Mesenchymal stem cell (in vitro differentiated cells and primary cell): ENCODE measurements around the gene TRMT10B.

Source experiments
- DNase-seq: peaks from one replicate; pipeline ENCODE4 v3.0.0-alpha.2; 2013
- H2AFZ ChIP-seq: one replicate; pipeline ENCODE4 v1.6.1; 2013; ENCODE audit warnings: low read depth, mild to moderate bottlenecking, control low read depth, inconsistent platforms, low read length, moderate library complexity
- H2AK5ac ChIP-seq: 2 replicates; pipeline ENCODE4 v1.6.1; 2013; ENCODE audit warnings: low read length, moderate library complexity, mild to moderate bottlenecking, inconsistent platforms; ENCODE audit not compliant: severe bottlenecking
- H2BK120ac ChIP-seq: one replicate; pipeline ENCODE4 v1.6.1; 2013; ENCODE audit warnings: low read depth, mild to moderate bottlenecking, inconsistent platforms, low read length, moderate library complexity
- H2BK12ac ChIP-seq, 2 experiments: one replicate each; pipeline ENCODE4 v1.6.1; 2013; ENCODE audit warnings: inconsistent platforms in 2 of 2, low read length in 2 of 2, mild to moderate bottlenecking in 2 of 2, moderate library complexity in 2 of 2, control low read depth in 1 of 2
- H2BK15ac ChIP-seq: one replicate; pipeline ENCODE4 v1.6.1; 2013; ENCODE audit warnings: mild to moderate bottlenecking, low read depth, inconsistent platforms; ENCODE audit not compliant: poor library complexity, severe bottlenecking
- H2BK5ac ChIP-seq: 2 replicates; pipeline ENCODE4 v1.6.1; 2013; ENCODE audit warnings: low read depth, mild to moderate bottlenecking, low read length, control low read depth, inconsistent platforms; ENCODE audit not compliant: poor library complexity, severe bottlenecking
- H3K14ac ChIP-seq, 2 experiments: one replicate each; pipeline ENCODE4 v1.6.1; 2013; ENCODE audit warnings: inconsistent platforms in 2 of 2, low read length in 2 of 2, control low read depth in 1 of 2, mild to moderate bottlenecking in 1 of 2, moderate library complexity in 1 of 2
- H3K18ac ChIP-seq, 2 experiments: one replicate each; pipeline ENCODE4 v1.6.1; 2013; ENCODE audit warnings: inconsistent platforms in 2 of 2, low read length in 2 of 2, control low read depth in 1 of 2, low read depth in 1 of 2, mild to moderate bottlenecking in 1 of 2
- H3K23ac ChIP-seq, 2 experiments: one replicate each; pipeline ENCODE4 v1.6.1; 2013; ENCODE audit warnings: inconsistent platforms in 2 of 2, low read length in 2 of 2, mild to moderate bottlenecking in 2 of 2, moderate library complexity in 2 of 2, control low read depth in 1 of 2
- H3K27ac ChIP-seq: 2 replicates; pipeline ENCODE4 v1.5.1; 2013; ENCODE audit warnings: mild to moderate bottlenecking, moderate library complexity, low read length, control low read depth, inconsistent platforms; ENCODE audit not compliant: poor library complexity, severe bottlenecking
- H3K27me3 ChIP-seq, 2 experiments: 2 replicates each; pipeline versions ENCODE4 v1.6.1 to v1.7.0; 2013; ENCODE audit warnings: low read length in 2 of 2, mild to moderate bottlenecking in 2 of 2, moderate library complexity in 2 of 2, control low read depth in 1 of 2, inconsistent platforms in 1 of 2; ENCODE audit not compliant: control insufficient read depth in 1 of 2, insufficient read depth in 1 of 2
- H3K36me3 ChIP-seq, 2 experiments: 2 replicates each; pipeline versions ENCODE4 v1.6.1 to v1.7.0; 2013; ENCODE audit warnings: low read length in 2 of 2, control low read depth in 1 of 2, inconsistent platforms in 1 of 2, low read depth in 1 of 2, mild to moderate bottlenecking in 1 of 2; ENCODE audit not compliant: insufficient read depth in 2 of 2, control insufficient read depth in 1 of 2
- H3K4ac ChIP-seq, 2 experiments: one replicate each; pipeline ENCODE4 v1.6.1; 2013; ENCODE audit warnings: inconsistent platforms in 2 of 2, low read length in 2 of 2, mild to moderate bottlenecking in 2 of 2, moderate library complexity in 2 of 2, control low read depth in 1 of 2, low read depth in 1 of 2
- H3K4me1 ChIP-seq: 2 replicates; pipeline ENCODE4 v1.6.1; 2013; ENCODE audit warnings: low read depth, low read length, control low read depth; ENCODE audit not compliant: control insufficient read depth, insufficient read depth
- H3K4me2 ChIP-seq: 2 replicates; pipeline ENCODE4 v1.6.1; 2013; ENCODE audit warnings: low read length, mild to moderate bottlenecking, inconsistent platforms; ENCODE audit not compliant: poor library complexity, severe bottlenecking
- H3K4me3 ChIP-seq, 2 experiments: 2 replicates each; pipeline versions ENCODE4 v1.5.1 to v1.7.0; 2013; ENCODE audit warnings: low read length in 2 of 2, mild to moderate bottlenecking in 2 of 2, control low read depth in 1 of 2, low read depth in 1 of 2; ENCODE audit not compliant: insufficient read depth in 1 of 2
- H3K79me1 ChIP-seq: replicated peaks from 2 replicates; pipeline ENCODE4 v1.6.1; 2013; ENCODE audit warnings: mild to moderate bottlenecking, control low read depth, low read length, inconsistent platforms; ENCODE audit not compliant: poor library complexity, severe bottlenecking
- H3K9ac ChIP-seq: 2 replicates; pipeline ENCODE4 v1.7.0; 2013; ENCODE audit warnings: mild to moderate bottlenecking, low read length, moderate library complexity
- H3K9me3 ChIP-seq: 2 replicates; pipeline ENCODE4 v1.7.0; 2013; ENCODE audit warnings: mild to moderate bottlenecking, low read length; ENCODE audit not compliant: control insufficient read depth
- H4K8ac ChIP-seq: one replicate; pipeline ENCODE4 v1.6.1; 2013; ENCODE audit warnings: inconsistent platforms, mild to moderate bottlenecking, low read length, moderate library complexity
- H4K91ac ChIP-seq: one replicate; pipeline ENCODE4 v1.6.1; 2013; ENCODE audit warnings: mild to moderate bottlenecking, low read length, inconsistent platforms
- WGBS: methylation state at CpG from one replicate; pipeline ENCODE4 v1.1.7; 2013; ENCODE audit warnings: mixed read lengths; 5-methylcytosine and 5-hydroxymethylcytosine counted together

The TRMT10B gene

DNA sequence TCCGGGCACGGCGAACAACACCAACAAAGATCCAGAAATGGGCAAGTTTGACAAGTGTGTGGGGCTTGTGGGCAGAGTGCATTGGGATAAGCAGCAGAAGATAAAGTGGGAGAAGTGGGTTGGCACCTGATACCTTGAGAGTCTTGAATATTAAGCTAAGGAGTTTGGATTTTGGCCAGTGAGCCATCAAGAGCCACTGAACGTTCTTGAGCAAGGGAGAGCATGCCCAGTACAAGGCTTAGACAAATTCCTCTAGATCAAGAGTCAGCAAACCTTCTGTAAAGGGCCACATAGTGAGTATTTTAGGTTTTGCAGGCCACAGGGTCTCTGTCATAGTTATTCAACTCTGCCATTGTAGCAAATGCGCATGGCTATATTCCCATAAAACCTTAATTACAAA, 26.6 kb upstream of the TRMT10B start:
- Histone ChIP-seq H3K4me1 (no peaks in the 10 kb centered on the region), H3K79me1 (no peaks in the 10 kb centered on the region), H4K91ac (no peak overlapping the region), H3K9ac (no peak overlapping the region), H3K14ac (no peak overlapping the region), H3K27me3 (peaks cover 6 to 61% of the 10 kb centered on the region in 2 experiments), H2BK12ac (no peak overlapping the region), H3K36me3 (peaks cover 0 to 21% of the 10 kb centered on the region in 2 experiments), H2AFZ (no peak overlapping the region), H2BK5ac (no peak overlapping the region), H2BK15ac (no peak overlapping the region), H3K4ac (no peak overlapping the region), H2BK120ac (no peak overlapping the region), H3K4me3 (no peak overlapping the region), H3K23ac (no peak overlapping the region), H3K9me3 (no peaks in the 10 kb centered on the region), H2AK5ac (no peak overlapping the region), H3K27ac (no peak overlapping the region), H4K8ac (no peak overlapping the region), H3K4me2 (no peak overlapping the region), H3K18ac (no peak overlapping the region)
- WGBS = 94% methylated on average over 4 of the region's 5 CpGs
- no peak for DNase-seq

DNA sequence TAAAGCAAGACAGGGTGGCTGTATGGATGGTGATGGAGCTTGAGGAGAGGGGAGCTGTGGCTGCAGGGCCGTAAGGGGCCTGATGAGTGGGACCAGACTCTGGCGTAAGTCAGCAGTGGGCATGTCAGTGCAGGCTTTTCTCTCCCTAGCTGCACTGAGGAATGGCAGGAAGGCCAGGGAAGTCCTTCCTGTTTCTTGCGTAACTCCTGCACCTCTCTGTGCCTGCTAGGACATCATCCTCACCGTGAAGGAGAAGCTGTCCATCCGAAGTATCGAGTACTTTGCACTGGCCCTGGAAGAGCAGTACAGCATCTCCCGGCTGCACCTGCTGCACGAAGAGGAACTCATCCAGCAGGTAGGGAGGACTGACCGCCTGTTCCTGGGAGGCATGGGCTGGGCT, 24.1 kb upstream of the TRMT10B start:
- H4K91ac ChIP-seq = no peak overlapping the region
- no peak overlapping the region for H3K4me3 ChIP-seq
- H3K27me3 ChIP-seq = peaks cover 20 to 70% of the 10 kb centered on the region in 2 experiments
- H2AK5ac ChIP-seq = no peak overlapping the region
- no peak overlapping the region for H3K14ac ChIP-seq
- no peak overlapping the region for H2BK5ac ChIP-seq
- no peak overlapping the region for H4K8ac ChIP-seq
- DNase-seq = no peak
- no peak overlapping the region for H3K4ac ChIP-seq
- H2BK120ac ChIP-seq = no peak overlapping the region
- H3K36me3 ChIP-seq = peaks cover 0 to 43% of the 10 kb centered on the region in 2 experiments
- H3K9me3 ChIP-seq = no peaks in the 10 kb centered on the region
- no peak overlapping the region for H3K9ac ChIP-seq
- no peak overlapping the region for H3K4me2 ChIP-seq
- no peak overlapping the region for H3K23ac ChIP-seq
- no peaks in the 10 kb centered on the region for H3K79me1 ChIP-seq
- no peak overlapping the region for H3K27ac ChIP-seq
- WGBS = 88% methylated on average over 9 of the region's 9 CpGs
- no peak overlapping the region for H2BK15ac ChIP-seq
- no peak overlapping the region for H2AFZ ChIP-seq
- H3K4me1 ChIP-seq = no peaks in the 10 kb centered on the region
- H2BK12ac ChIP-seq = no peak overlapping the region
- H3K18ac ChIP-seq = no peak overlapping the region

DNA sequence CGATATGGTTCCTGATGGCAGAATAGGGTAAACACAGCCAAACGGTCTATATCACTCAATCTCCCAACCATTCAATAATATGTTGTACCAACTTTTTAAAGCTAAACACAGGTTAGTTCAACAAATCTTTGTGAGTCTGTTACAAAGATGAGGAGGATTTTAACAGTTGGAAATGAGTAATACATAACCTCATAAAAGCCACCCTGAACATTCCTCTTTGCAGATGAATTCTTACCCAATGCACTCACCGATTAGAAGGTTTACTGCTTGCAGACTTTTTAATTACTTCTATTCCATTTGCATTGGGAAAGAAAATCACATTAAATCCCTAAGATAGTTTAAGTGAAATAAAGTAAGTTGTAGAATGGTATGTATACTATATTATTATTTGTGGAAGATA, 23.3 kb upstream of the TRMT10B start:
- H3K4me2 ChIP-seq = no peak overlapping the region
- H4K91ac ChIP-seq = no peak overlapping the region
- no peak overlapping the region for H3K23ac ChIP-seq
- no peak overlapping the region for H4K8ac ChIP-seq
- H3K9ac ChIP-seq = no peak overlapping the region
- no peak overlapping the region for H3K14ac ChIP-seq
- no peak overlapping the region for H2AK5ac ChIP-seq
- H3K36me3 ChIP-seq = peaks cover 0 to 35% of the 10 kb centered on the region in 2 experiments
- no peak overlapping the region for H3K4ac ChIP-seq
- no peak overlapping the region for H2AFZ ChIP-seq
- H3K9me3 ChIP-seq = no peaks in the 10 kb centered on the region
- H2BK15ac ChIP-seq = no peak overlapping the region
- no peak overlapping the region for H2BK5ac ChIP-seq
- no peak overlapping the region for H2BK12ac ChIP-seq
- H3K18ac ChIP-seq = no peak overlapping the region
- peaks cover 20 to 72% of the 10 kb centered on the region in 2 experiments for H3K27me3 ChIP-seq
- 100% methylated on average over 1 of the region's 3 CpGs for WGBS
- no peak overlapping the region for H3K27ac ChIP-seq
- H3K4me3 ChIP-seq = no peak overlapping the region
- no peak for DNase-seq
- no peak overlapping the region for H2BK120ac ChIP-seq
- H3K79me1 ChIP-seq = no peaks in the 10 kb centered on the region
- no peaks in the 10 kb centered on the region for H3K4me1 ChIP-seq

DNA sequence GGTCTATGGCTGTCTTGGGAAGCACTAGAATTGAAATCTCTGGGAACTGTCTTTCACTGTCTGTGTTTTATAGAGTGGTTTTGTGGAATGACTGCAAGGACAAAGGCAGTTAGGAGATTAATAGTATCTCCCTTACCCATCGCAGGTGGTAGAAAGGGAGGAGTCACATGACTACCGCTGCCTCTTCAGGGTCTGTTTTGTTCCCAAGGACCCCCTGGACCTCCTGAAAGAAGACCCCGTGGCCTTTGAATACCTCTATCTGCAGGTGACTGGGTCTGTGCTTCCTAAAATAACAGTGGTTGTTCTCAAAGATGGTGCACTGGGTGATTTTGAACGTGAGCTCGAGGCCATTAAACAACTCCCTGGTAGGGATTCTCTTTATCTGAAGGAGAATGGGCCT, 22.8 kb upstream of the TRMT10B start:
- Histone ChIP-seq H2BK120ac (no peak overlapping the region), H2AK5ac (no peak overlapping the region), H4K8ac (no peak overlapping the region), H3K9ac (no peak overlapping the region), H3K79me1 (no peaks in the 10 kb centered on the region), H3K27ac (no peak overlapping the region), H2BK12ac (no peak overlapping the region), H4K91ac (no peak overlapping the region), H3K4me2 (no peak overlapping the region), H3K27me3 (peaks cover 20 to 70% of the 10 kb centered on the region in 2 experiments), H3K4ac (no peak overlapping the region), H3K9me3 (no peaks in the 10 kb centered on the region), H3K4me3 (no peak overlapping the region), H2BK15ac (no peak overlapping the region), H2BK5ac (no peak overlapping the region), H3K36me3 (peaks cover 0 to 30% of the 10 kb centered on the region in 2 experiments), H3K4me1 (no peaks in the 10 kb centered on the region), H3K23ac (no peak overlapping the region), H3K14ac (no peak overlapping the region), H2AFZ (no peak overlapping the region), H3K18ac (no peak overlapping the region)
- WGBS = 60% methylated on average over 5 of the region's 5 CpGs
- no peak for DNase-seq
